CD4-positive, alpha-beta T cell treated with Interferon alpha-2 for 1 hour (primary cell): ENCODE measurements around the gene MGARP.
"Not testable (repeated sequence)": the region's sequence is repeated elsewhere in the genome, so short reads cannot be mapped to it uniquely, and the experiment has no call there.

Source experiments
- DNase-seq, 2 donors: peaks; one replicate each; pipeline ENCODE4 v3.0.0-alpha.2; 2020 to 2022

Gene MGARP

DNA sequence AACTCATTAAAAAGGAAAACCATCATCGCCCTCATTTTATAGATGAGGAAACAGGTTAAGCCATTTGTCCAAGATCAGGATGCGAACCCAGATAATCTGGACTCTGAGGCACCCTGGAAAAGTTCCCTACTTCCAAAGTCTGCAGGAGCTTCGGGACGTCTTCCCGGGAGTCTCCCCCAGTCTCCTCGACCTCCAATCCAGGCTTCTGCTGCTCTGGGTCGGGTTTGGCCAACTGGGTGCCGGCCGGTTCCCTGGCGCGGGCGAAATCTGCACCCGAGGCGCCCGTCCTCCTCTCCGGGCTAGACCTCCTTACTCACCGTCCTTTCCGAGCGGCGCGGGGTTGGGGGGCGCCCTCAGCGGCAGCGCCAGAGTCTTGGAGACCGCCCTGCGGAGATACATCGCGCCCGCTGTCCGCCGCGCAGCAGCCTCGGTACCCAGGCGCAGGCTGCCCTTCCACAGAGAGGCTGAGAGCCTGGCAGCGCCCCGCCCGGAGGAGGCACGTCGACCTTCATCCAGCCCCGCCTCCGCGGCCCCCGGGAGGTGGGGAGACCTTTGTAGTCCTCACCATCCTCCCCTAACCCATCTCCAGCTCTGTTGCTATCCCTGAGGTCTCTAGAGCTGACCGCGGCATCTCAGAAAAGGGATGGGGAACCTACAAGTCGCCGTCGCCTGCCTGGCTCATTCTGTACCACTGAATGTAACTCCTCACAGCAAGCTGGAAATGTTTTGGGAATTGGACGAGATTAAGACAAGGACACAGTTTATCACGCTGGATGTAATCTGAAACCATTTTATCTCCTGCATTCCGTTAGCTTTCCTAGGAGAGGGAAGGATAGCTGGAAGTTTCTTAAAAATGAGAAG is at the start of gene MGARP:
Gene MGARP, minus strand, starts transcription at position 466 of the 861 bp plus-strand sequence. Its CDS starts 67 bp downstream, at position 399.
- DNase-seq: peak in 1 of 2 donors; percentile 7

GRCh38 chr4:139329665-139330200 is 49.7 kb upstream of the MGARP start:
- DNase-seq: no peak

GRCh38 chr4:139324620-139325019 is 44.6 kb upstream of the MGARP start:
- no peak for DNase-seq

GRCh38 chr4:139322541-139322940 is 42.5 kb upstream of the MGARP start:
- not testable (repeated sequence) for DNase-seq

GRCh38 chr4:139322070-139322469 is 42.0 kb upstream of the MGARP start:
- not testable (repeated sequence) for DNase-seq

DNA sequence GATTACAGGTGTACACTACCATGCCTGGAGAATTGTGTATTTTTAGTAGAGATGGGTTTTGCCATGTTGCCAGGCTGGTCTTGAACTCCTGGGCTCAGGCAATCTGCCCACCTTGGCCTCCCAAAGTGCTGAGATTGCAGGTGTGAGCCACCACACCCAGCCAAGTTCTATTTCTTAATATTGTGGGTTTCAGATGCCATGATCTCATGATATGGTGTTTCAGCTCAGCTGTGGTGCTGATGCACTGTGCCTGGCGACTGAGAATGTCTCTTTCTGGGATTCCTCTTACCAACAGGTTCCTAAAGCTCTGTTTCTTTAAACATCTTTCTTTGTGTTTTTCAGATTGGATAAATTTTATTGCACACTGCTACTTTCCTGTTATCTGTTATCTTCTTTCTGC is 39.5 kb upstream of the MGARP start:
- no peak for DNase-seq

DNA sequence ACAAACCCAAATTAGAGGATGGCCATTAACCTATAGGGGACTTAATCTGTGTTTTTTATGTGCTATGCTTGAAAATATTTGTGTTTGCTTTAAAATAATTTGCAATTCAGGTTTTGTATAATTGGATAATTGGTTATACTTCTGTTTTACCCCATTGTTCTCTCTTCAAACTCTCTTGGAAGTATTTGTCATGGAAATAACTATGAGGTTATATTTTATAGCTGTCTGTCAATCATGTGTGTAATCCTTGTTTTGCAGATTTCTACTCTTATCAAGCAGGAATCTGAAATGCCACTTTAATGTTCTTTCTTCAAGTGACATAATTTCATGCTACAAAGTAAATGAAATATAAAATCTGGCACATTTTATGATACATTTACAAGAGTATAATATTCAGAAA is 37.6 kb upstream of the MGARP start:
- no peak for DNase-seq

- DNase-seq: no peak
Measured at GRCh38 chr4:139316733-139317132, 36.7 kb upstream of the MGARP start.

- peak in 1 of 2 donors; percentile 13 for DNase-seq
Measured at GRCh38 chr4:139315221-139315675, 35.2 kb upstream of the MGARP start.

GRCh38 chr4:139314047-139314800 is 34.2 kb upstream of the MGARP start:
- peak in 1 of 2 donors; percentile 39 for DNase-seq

- DNase-seq: not testable (repeated sequence)
Measured at GRCh38 chr4:139313414-139313813, 33.4 kb upstream of the MGARP start.

DNA sequence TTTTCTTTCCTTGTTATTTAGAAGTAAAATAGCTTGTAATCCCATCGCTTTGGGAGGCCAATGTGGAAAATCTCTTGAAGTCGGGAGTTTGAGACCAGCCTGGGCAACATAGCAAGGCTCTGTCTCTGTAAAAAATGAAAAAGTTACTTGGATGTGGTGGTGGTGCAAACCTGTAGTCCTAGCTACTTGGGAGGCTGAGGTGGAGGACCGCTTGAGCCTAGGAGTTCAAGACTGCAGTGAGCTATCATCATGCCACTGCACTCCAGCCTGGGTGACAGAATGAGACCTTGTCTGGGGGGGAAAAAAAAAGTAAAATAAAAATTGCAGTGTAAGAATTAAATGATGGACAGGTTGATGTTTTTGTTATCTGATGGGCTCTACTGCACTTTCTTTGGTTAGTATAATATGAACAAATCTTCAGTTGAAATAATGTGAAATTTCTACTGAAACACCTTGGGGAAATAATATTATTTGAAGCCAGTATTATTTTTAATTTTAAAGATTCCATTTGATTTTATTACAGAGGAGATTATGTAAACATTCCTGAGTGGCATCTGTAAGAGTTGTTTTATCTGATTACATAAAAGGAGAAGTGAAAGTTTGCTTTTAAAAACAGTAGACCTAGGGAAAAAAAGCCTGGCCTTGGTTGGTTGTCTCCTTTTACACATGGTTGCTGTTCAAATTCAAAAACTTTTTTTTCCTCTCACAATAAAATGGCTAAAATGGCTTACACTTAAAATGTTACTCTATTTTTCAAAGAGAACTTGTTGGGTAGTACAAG is 32.7 kb upstream of the MGARP start:
- DNase-seq: no peak

GRCh38 chr4:139311909-139312308 is 31.9 kb upstream of the MGARP start:
- DNase-seq: no peak

GRCh38 chr4:139304920-139305319 is 24.9 kb upstream of the MGARP start:
- no peak for DNase-seq

DNA sequence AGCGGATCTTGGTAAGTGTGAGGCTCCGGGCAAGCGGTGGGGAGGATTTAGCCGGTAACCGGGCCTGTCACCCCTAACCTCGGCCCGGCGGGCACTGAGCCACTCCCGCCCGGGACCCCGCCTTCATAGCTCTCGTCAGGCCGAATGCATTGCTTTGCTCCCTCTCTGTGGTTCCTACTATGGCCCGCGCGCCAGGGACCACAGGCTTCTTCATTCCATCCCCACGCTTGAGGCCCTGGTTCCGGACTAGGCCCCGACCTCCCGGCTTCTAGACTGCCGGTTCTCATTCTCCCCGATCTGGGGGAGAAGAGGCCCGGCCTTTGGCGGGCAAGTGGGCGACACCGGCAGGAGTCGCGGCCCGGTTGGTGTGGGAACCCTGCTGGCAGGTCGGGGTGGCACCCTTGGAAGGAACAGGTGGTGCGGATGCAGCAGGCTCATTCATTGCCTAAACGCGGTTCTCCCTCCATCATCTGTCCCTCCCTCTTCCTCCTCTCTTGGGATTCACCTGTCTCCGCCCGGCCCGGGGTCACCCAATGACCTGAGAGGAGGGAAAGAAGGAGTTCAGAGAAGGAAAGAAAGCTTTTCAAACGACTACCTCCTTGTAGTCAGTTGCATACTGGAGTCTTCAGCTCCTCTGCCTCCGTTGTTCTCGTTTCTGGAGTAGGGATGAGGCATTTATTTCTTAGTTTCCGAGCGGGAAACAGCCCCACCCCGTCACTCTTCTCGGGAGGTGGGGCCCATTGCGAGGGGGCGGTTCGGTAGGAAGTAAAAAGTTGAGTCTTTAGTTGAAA is 22.0 kb upstream of the MGARP start, which contains the start of gene NDUFC1:
Gene NDUFC1, minus strand, starts transcription at position 657 of the 791 bp plus-strand sequence. CDS start 6,679 bp downstream, outside the sequence.
- DNase-seq: peak; percentile 62 to 77

DNA sequence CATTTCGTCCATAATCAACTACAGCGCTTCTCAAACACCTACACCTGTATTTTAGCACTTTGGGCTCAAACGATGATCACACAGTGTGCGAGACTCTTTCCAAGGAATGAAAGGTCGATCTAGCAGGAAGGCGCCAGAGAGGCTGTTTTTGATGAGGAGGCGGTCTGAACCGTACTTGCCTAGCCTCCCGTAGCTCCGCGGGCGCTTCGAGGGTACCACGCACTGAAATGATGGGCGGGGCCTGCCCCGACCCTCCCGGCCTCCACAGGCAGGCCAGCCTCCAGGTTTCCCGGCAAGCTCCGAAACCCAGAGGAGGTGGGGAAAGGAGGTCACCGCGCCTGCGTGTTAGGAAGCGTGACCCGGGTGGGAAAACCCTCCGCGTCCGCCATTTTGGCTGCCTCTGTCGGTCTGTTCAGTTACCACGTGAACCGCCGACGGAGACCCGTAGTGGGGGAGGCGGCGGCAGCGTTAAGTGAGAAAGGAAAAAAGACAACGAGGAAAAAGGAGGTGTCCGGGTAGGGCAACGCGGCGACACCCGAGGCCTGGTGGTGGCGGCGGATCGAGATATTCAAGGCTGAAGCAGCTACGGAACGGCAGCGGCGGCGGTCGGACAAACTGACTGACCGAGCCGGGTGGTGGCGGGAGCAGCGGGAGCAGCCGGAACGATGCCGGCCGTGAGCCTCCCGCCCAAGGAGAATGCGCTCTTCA is 21.2 kb upstream of the MGARP start, which contains the start of gene NAA15:
Gene NAA15, plus strand, starts transcription at position 393 of the 708 bp plus-strand sequence. Its CDS starts 273 bp downstream, at position 666.
- DNase-seq: peak; percentile 97 to 98

DNA sequence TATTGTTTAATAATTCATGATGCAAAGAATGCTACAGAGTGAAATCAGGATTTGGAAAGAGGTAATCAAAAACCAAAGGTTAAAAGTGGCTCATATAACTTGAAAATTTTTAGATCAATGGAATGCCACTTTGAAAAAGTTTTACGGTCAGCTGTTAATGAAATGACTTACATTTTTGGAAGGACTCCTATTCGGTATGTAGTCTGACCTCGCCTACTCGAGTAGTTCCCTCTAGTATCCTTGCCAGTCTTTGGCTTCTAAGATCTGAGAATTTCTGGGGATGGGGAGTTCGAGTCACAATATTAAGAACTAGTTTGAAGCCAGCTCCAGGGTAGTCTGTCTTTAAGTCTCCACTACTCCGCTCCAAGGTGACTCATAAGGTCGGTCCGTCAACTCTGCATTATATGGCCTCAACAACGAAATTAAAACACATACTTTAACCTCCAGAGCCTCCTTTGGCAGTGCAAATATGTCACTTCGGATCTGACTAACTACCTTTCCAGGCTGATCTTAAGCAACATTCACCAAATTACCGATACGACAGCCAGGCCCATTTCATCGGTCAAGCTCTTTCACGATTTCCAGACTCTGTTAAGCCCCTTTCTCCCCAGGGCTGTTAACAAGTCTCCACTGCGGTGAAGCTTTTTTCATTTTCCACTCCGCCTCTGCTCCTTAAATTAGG is 20.5 kb upstream of the MGARP start:
- DNase-seq: peak in 1 of 2 donors; percentile 34

DNA sequence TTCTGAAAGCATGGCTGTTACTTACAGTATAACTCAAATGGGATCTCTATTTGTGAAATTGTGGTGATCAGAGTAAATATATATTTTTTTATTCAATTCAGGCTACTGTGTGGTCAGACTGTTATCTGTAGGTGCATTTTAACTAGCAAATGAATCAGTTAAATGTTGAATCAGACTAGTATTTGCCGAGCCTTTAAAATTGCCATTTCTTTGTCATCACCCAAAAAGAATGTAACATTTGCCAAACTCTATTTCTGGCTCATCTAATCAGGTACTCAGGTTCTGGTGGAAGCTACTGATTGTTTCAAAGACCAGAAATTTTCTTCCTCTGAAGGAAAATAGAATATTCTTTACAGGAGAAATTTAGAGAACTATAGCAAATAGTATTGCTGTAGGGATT is 19.5 kb upstream of the MGARP start:
- no peak for DNase-seq

GRCh38 chr4:139297001-139297410 is 17.0 kb upstream of the MGARP start:
- DNase-seq: no peak

- DNase-seq: no peak
Measured at GRCh38 chr4:139295942-139296299, 15.9 kb upstream of the MGARP start.
